ENCODE measurements around the gene HNRNPLL.
"Not testable (repeated sequence)": the region's sequence is repeated elsewhere in the genome, so short reads cannot be mapped to it uniquely, and the experiment has no call there.

HNRNPLL gene

GRCh38 chr2:38537296-38537695, 65.4 kb downstream of the HNRNPLL start:
- H3K9ac ChIP-seq (ENCODE audit: low read length); H3K14ac ChIP-seq (ENCODE audit: low read length); H3K4me3 ChIP-seq (ENCODE audit: low read depth, low read length); H3K4ac ChIP-seq (ENCODE audit: low read depth, low read length); H2BK120ac ChIP-seq (ENCODE audit: insufficient read depth, low read length, poor library complexity); DNase-seq; H3K4me1 ChIP-seq (ENCODE audit: control insufficient read depth in 1 of 2, insufficient read depth in 2 of 2, low read length in 2 of 2); H3K36me3 ChIP-seq (ENCODE audit: control insufficient read depth in 1 of 2, insufficient read depth in 2 of 2, low read length in 2 of 2); H4K91ac ChIP-seq (ENCODE audit: low read depth, low read length); H3K23ac ChIP-seq (ENCODE audit: low read length); H3K79me2 ChIP-seq (ENCODE audit: control insufficient read depth, insufficient read depth, low read length, poor library complexity); H3K79me1 ChIP-seq (ENCODE audit: low read length); H2AFZ ChIP-seq (ENCODE audit: insufficient read depth, low read length, poor library complexity); H3K27ac ChIP-seq (ENCODE audit: low read depth, low read length); H4K8ac ChIP-seq (ENCODE audit: low read depth, low read length); H3K9me3 ChIP-seq (ENCODE audit: insufficient read depth, low read depth, low read length); H4K12ac ChIP-seq (ENCODE audit: low read depth, low read length); H2BK12ac ChIP-seq (ENCODE audit: low read length); H3K18ac ChIP-seq (ENCODE audit: low read length); H2AK5ac ChIP-seq (ENCODE audit: low read length); H2BK5ac ChIP-seq (ENCODE audit: low read depth, low read length, poor library complexity); H3K27me3 ChIP-seq (ENCODE audit: insufficient read depth, low read length); H3K4me2 ChIP-seq (ENCODE audit: low read length): not testable (repeated sequence)
- no CpG with 5 or more reads among the region's 13 CpGs for WGBS (ENCODE audit: extremely low coverage, insufficient coverage, insufficient read length)

- peak overlapping the region; percentile 85 for H3K4me2 ChIP-seq (ENCODE audit: low read length)
- WGBS (ENCODE audit: extremely low coverage, insufficient coverage, insufficient read length): no CpG with 5 or more reads among the region's 53 CpGs
- no peak overlapping the region for H3K23ac ChIP-seq (ENCODE audit: low read length)
Measured at GRCh38 chr2:38535744-38536506, 66.8 kb downstream of the HNRNPLL start.

GRCh38 chr2:38535404-38535743, 67.4 kb downstream of the HNRNPLL start:
- no peak overlapping the region for H3K4me2 ChIP-seq (ENCODE audit: low read length)

More at GRCh38 chr2:38535744-38536506, 66.8 kb downstream of the HNRNPLL start:
- Histone ChIP-seq H3K14ac (ENCODE audit: low read length) (peak overlapping the region; percentile 12), H3K4ac (ENCODE audit: low read depth, low read length) (no peak overlapping the region), H3K9me3 (ENCODE audit: insufficient read depth, low read depth, low read length) (no peaks in the 10 kb centered on the region), H3K79me2 (ENCODE audit: control insufficient read depth, insufficient read depth, low read length, poor library complexity) (no peaks in the 10 kb centered on the region), H3K18ac (ENCODE audit: low read length) (no peak overlapping the region), H2BK5ac (ENCODE audit: low read depth, low read length, poor library complexity) (no peak overlapping the region), H3K79me1 (ENCODE audit: low read length) (no peaks in the 10 kb centered on the region), H3K27me3 (ENCODE audit: insufficient read depth, low read length) (no peaks in the 10 kb centered on the region), H3K27ac (ENCODE audit: low read depth, low read length) (no peak overlapping the region), H2BK12ac (ENCODE audit: low read length) (peak overlapping the region; percentile 28), H2AK5ac (ENCODE audit: low read length) (no peak overlapping the region), H3K4me1 (ENCODE audit: control insufficient read depth in 1 of 2, insufficient read depth in 2 of 2, low read length in 2 of 2) (no peaks in the 10 kb centered on the region), H2BK120ac (ENCODE audit: insufficient read depth, low read length, poor library complexity) (peak overlapping the region; percentile 63), H3K9ac (ENCODE audit: low read length) (peak overlapping the region; percentile 71), H2AFZ (ENCODE audit: insufficient read depth, low read length, poor library complexity) (peak overlapping the region; percentile 48), H4K8ac (ENCODE audit: low read depth, low read length) (peak overlapping the region; percentile 67), H4K91ac (ENCODE audit: low read depth, low read length) (peak overlapping the region; percentile 28), H3K36me3 (ENCODE audit: control insufficient read depth in 1 of 2, insufficient read depth in 2 of 2, low read length in 2 of 2) (no peaks in the 10 kb centered on the region), H3K4me3 (ENCODE audit: low read depth, low read length) (peak overlapping the region; percentile 65), H4K12ac (ENCODE audit: low read depth, low read length) (no peak overlapping the region)
- peak; percentile 71 to 88 for DNase-seq

GRCh38 chr2:38534746-38535403, 67.9 kb downstream of the HNRNPLL start:
- Histone ChIP-seq H3K79me1 (ENCODE audit: low read length) (no peaks in the 10 kb centered on the region), H3K23ac (ENCODE audit: low read length) (no peak overlapping the region), H3K4me2 (ENCODE audit: low read length) (no peak overlapping the region), H3K27me3 (ENCODE audit: insufficient read depth, low read length) (no peaks in the 10 kb centered on the region), H4K8ac (ENCODE audit: low read depth, low read length) (no peak overlapping the region), H3K4ac (ENCODE audit: low read depth, low read length) (no peak overlapping the region), H2AFZ (ENCODE audit: insufficient read depth, low read length, poor library complexity) (no peak overlapping the region), H3K18ac (ENCODE audit: low read length) (no peak overlapping the region), H3K14ac (ENCODE audit: low read length) (no peak overlapping the region), H2BK5ac (ENCODE audit: low read depth, low read length, poor library complexity) (no peak overlapping the region), H2BK120ac (ENCODE audit: insufficient read depth, low read length, poor library complexity) (no peak overlapping the region), H3K79me2 (ENCODE audit: control insufficient read depth, insufficient read depth, low read length, poor library complexity) (no peaks in the 10 kb centered on the region), H3K36me3 (ENCODE audit: control insufficient read depth in 1 of 2, insufficient read depth in 2 of 2, low read length in 2 of 2) (no peaks in the 10 kb centered on the region), H2AK5ac (ENCODE audit: low read length) (no peak overlapping the region), H3K4me3 (ENCODE audit: low read depth, low read length) (no peak overlapping the region), H4K12ac (ENCODE audit: low read depth, low read length) (no peak overlapping the region), H3K4me1 (ENCODE audit: control insufficient read depth in 1 of 2, insufficient read depth in 2 of 2, low read length in 2 of 2) (no peaks in the 10 kb centered on the region), H3K27ac (ENCODE audit: low read depth, low read length) (no peak overlapping the region), H3K9ac (ENCODE audit: low read length) (no peak overlapping the region), H2BK12ac (ENCODE audit: low read length) (no peak overlapping the region), H4K91ac (ENCODE audit: low read depth, low read length) (no peak overlapping the region), H3K9me3 (ENCODE audit: insufficient read depth, low read depth, low read length) (no peaks in the 10 kb centered on the region)
- no CpG with 5 or more reads among the region's 16 CpGs for WGBS (ENCODE audit: extremely low coverage, insufficient coverage, insufficient read length)
- DNase-seq: no peak

More at GRCh38 chr2:38535404-38535743, 67.4 kb downstream of the HNRNPLL start:
- no peak overlapping the region for H2AK5ac ChIP-seq (ENCODE audit: low read length)
- H3K27ac ChIP-seq (ENCODE audit: low read depth, low read length): no peak overlapping the region
- no peak overlapping the region for H2AFZ ChIP-seq (ENCODE audit: insufficient read depth, low read length, poor library complexity)
- no peak for DNase-seq
- H3K9me3 ChIP-seq (ENCODE audit: insufficient read depth, low read depth, low read length): no peaks in the 10 kb centered on the region
- H2BK12ac ChIP-seq (ENCODE audit: low read length): no peak overlapping the region
- no CpG with 5 or more reads among the region's 11 CpGs for WGBS (ENCODE audit: extremely low coverage, insufficient coverage, insufficient read length)
- no peak overlapping the region for H3K18ac ChIP-seq (ENCODE audit: low read length)
- no peaks in the 10 kb centered on the region for H3K36me3 ChIP-seq (ENCODE audit: control insufficient read depth in 1 of 2, insufficient read depth in 2 of 2, low read length in 2 of 2)
- H3K79me2 ChIP-seq (ENCODE audit: control insufficient read depth, insufficient read depth, low read length, poor library complexity): no peaks in the 10 kb centered on the region
- no peak overlapping the region for H2BK5ac ChIP-seq (ENCODE audit: low read depth, low read length, poor library complexity)
- no peak overlapping the region for H4K8ac ChIP-seq (ENCODE audit: low read depth, low read length)
- H3K4ac ChIP-seq (ENCODE audit: low read depth, low read length): no peak overlapping the region
- no peak overlapping the region for H3K4me3 ChIP-seq (ENCODE audit: low read depth, low read length)
- H3K14ac ChIP-seq (ENCODE audit: low read length): no peak overlapping the region
- no peak overlapping the region for H2BK120ac ChIP-seq (ENCODE audit: insufficient read depth, low read length, poor library complexity)
- no peak overlapping the region for H4K12ac ChIP-seq (ENCODE audit: low read depth, low read length)
- H3K79me1 ChIP-seq (ENCODE audit: low read length): no peaks in the 10 kb centered on the region
- H3K23ac ChIP-seq (ENCODE audit: low read length): no peak overlapping the region
- H3K9ac ChIP-seq (ENCODE audit: low read length): no peak overlapping the region
- H4K91ac ChIP-seq (ENCODE audit: low read depth, low read length): no peak overlapping the region
- H3K4me1 ChIP-seq (ENCODE audit: control insufficient read depth in 1 of 2, insufficient read depth in 2 of 2, low read length in 2 of 2): no peaks in the 10 kb centered on the region
- no peaks in the 10 kb centered on the region for H3K27me3 ChIP-seq (ENCODE audit: insufficient read depth, low read length)

Data from trophoblast cell (in vitro differentiated cells and primary cell).